ENCODE results near the gene YWHAG. TPM values are rescaled to one million over a fixed set of nuclear protein-coding genes. Genes with fewer than 3 reads are reported as not detected.
"Not testable (repeated sequence)": the region's sequence is repeated elsewhere in the genome, so short reads cannot be mapped to it uniquely, and the experiment has no call there.

Gene YWHAG
- total RNA-seq, 1 donor from 2014 or later = 97.1 TPM

DNA sequence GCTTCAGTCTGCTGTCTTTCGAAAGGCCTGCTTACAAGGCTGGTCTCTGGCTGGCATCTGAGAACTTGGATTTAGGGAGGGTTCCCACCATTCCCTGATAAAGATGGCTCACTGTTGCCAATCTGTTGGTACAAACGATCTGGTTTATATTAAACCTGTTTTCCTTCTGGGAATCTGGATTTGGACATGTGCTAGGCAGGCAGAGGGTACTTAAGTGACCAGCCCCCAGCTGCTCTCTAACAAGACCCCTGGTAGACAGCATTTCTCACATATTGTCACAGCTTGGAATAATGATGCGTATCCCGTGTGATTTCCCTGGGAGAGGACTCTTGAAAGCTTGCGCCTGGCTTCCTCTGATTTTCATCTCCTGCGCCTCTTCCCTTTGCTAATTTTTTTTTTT lies 21.6 kb downstream of the YWHAG start:
- Histone ChIP-seq H3K27ac (no peak overlapping the region), H3K27me3 (ENCODE audit: low read depth) (no peaks in the 10 kb centered on the region), H3K9me3 (no peaks in the 10 kb centered on the region), H3K36me3 (peaks cover 19% of the 10 kb centered on the region), H3K4me1 (peaks cover 68% of the 10 kb centered on the region), H3K4me3 (no peak overlapping the region)
- TF ChIP-seq, protein P1, sequence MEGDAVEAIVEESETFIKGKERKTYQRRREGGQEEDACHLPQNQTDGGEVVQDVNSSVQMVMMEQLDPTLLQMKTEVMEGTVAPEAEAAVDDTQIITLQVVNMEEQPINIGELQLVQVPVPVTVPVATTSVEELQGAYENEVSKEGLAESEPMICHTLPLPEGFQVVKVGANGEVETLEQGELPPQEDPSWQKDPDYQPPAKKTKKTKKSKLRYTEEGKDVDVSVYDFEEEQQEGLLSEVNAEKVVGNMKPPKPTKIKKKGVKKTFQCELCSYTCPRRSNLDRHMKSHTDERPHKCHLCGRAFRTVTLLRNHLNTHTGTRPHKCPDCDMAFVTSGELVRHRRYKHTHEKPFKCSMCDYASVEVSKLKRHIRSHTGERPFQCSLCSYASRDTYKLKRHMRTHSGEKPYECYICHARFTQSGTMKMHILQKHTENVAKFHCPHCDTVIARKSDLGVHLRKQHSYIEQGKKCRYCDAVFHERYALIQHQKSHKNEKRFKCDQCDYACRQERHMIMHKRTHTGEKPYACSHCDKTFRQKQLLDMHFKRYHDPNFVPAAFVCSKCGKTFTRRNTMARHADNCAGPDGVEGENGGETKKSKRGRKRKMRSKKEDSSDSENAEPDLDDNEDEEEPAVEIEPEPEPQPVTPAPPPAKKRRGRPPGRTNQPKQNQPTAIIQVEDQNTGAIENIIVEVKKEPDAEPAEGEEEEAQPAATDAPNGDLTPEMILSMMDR (IDR thresholded peaks at IDR 0.05) = no peak
- ATAC-seq (no peak), DNase-seq (no peak)
- intact Hi-C loops (cut with DNase I) = no loop called here

DNA sequence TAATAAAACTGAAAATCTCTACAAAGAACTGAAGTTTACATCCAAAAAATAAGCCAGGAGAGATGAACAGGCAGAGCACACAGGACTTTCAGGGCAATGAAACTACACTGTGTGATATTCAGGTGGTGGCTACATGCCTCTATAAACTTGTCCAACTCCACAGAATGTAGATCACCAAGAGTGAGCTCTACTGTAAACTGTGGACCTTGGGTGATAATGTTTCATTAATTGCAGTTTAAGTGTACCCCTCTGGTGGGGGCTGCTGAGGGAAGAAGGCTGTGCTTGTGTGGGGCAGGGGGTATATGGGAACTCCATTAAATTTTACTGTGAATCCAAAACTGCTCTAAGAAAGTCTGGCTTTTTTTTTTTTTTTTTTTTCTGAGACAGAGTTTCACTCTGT lies 22.7 kb downstream of the YWHAG start:
- Histone ChIP-seq H3K27me3 (ENCODE audit: low read depth) (no peaks in the 10 kb centered on the region), H3K27ac (no peak overlapping the region), H3K4me3 (no peak overlapping the region), H3K4me1 (peaks cover 66% of the 10 kb centered on the region), H3K9me3 (no peaks in the 10 kb centered on the region), H3K36me3 (peaks cover 14% of the 10 kb centered on the region)
- ATAC-seq (no peak), DNase-seq (no peak)
- TF ChIP-seq, protein P1 (IDR thresholded peaks at IDR 0.05) = no peak
- intact Hi-C loops (cut with DNase I) = no loop called here

DNA sequence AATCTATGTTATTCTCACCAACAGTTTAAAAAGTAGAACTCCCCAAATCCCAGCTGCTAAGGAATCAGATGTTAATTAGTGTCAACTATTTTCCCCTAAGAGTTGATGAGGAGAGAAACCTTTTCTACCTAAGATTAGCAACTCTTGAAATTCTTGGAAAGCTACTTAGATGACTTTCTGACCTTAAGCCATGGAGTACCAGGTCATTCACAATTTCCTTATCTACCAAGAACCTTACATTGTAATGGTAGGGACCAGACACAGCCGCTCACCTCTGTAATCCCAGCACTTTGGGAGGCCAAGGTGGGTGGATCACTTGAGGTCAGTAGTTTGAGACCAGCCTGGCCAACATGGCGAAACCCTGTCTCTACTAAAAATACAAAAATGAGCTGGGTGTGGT lies 23.4 kb downstream of the YWHAG start:
- intact Hi-C loops (cut with DNase I); H3K27me3 ChIP-seq (ENCODE audit: low read depth); H3K4me3 ChIP-seq; H3K27ac ChIP-seq; ATAC-seq; H3K9me3 ChIP-seq; DNase-seq: not testable (repeated sequence)
- Histone ChIP-seq H3K36me3 (peaks cover 14% of the 10 kb centered on the region), H3K4me1 (peaks cover 60% of the 10 kb centered on the region)

DNA sequence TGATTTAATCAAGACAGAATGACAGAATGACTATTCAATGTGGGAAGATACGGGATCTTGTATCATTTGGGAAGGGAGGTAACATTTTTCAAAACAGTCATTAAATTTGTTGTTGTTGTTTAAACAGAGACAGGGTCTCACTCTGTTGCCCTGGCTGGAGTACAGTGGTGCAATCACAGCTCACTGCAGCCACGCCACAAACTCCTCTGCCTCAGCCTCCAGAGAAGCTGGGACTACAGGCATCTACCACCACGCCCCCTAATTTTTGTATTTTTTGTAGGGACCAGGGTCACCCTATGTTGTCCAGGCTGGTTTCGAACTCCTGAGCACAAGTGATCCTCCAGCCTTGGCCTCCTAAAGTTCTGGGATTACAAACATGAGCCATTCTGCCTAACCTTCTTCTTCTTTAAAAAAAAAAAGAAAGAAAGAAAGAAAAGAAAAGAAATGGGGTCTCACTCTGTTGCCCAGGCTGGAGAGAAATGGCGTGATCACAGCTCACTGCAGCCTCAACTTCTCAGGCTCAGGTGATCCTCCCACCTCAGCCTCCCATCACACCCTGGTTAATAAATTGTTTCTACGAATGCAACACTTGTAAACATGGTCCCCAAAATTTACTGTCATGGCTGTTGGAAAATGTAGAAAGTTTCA lies 24.3 kb downstream of the YWHAG start:
- H3K36me3 ChIP-seq = peaks cover 20% of the 10 kb centered on the region
- ATAC-seq = no peak
- H3K4me3 ChIP-seq = no peak overlapping the region
- no peaks in the 10 kb centered on the region for H3K9me3 ChIP-seq
- no peak for DNase-seq
- intact Hi-C loops (cut with DNase I) = no loop called here
- no peak overlapping the region for H3K27ac ChIP-seq
- peaks cover 60% of the 10 kb centered on the region for H3K4me1 ChIP-seq
- H3K27me3 ChIP-seq (ENCODE audit: low read depth) = no peaks in the 10 kb centered on the region
- TF ChIP-seq, protein P1 (IDR thresholded peaks at IDR 0.05) = no peak

DNA sequence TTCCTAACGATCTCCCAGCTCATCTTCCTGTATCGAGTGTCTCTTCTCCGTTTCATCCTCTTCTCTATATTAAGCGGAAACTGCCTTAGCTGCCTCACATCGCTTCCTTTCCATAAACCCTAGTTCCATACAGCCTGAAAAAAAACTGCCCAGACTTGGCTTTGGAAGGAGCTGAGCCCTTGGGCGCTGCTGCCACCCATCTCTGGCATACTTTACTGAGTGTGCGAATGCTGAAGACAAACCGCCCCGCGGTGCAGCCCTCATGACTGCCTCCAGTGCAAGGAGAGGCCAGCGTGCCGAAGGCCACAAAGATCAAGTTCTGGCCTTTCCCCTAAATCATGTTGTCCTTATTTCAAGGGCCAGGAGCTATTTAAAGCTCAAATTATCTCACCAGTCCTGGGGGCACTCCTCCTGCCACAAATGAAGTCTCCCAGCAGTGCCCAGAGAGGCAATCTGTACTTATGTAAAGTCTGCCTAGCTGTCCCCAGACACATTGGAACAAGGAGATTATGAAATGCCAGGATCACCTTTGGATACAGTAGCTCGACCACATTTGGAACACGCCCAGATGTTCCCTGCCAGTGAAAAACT lies 25.2 kb downstream of the YWHAG start:
- DNase-seq = peak; percentile 57
- peak; percentile 58 to 72 for ATAC-seq
- no peaks in the 10 kb centered on the region for H3K9me3 ChIP-seq
- peak overlapping the region; percentile 1 for H3K27ac ChIP-seq
- no peaks in the 10 kb centered on the region for H3K27me3 ChIP-seq (ENCODE audit: low read depth)
- intact Hi-C loops (cut with DNase I) = no loop called here
- peaks cover 20% of the 10 kb centered on the region for H3K36me3 ChIP-seq
- H3K4me1 ChIP-seq = peaks cover 53% of the 10 kb centered on the region
- H3K4me3 ChIP-seq = no peak overlapping the region
- TF ChIP-seq, protein P1 (IDR thresholded peaks at IDR 0.05) = no peak

DNA sequence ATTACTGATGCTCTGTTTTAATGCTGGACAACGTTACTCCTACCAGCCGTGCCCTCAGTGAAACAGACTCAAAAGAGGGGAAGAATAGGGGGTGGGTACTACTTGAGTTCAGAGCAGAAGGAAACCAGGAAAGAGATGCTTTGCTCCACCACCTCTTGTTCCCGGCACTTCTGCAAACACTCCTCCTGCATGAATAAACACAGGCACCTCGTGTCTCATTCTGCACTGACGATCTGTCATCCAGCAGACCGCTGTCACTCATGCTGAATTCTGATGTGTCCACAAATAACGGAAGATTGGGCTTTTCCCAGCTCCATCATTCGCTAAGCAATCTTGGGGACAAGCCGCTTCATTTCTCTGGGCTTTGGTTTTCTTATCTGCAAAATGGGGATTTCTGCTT lies 26.7 kb downstream of the YWHAG start:
- H3K9me3 ChIP-seq = no peaks in the 10 kb centered on the region
- no peaks in the 10 kb centered on the region for H3K27me3 ChIP-seq (ENCODE audit: low read depth)
- peak in 1 of 2 donors; percentile 28 for ATAC-seq
- DNase-seq = no peak
- H3K36me3 ChIP-seq = peaks cover 34% of the 10 kb centered on the region
- no peak overlapping the region for H3K4me3 ChIP-seq
- H3K4me1 ChIP-seq = peaks cover 39% of the 10 kb centered on the region
- H3K27ac ChIP-seq = no peak overlapping the region
- TF ChIP-seq, protein P1 (IDR thresholded peaks at IDR 0.05) = no peak
- intact Hi-C loops (cut with DNase I) = no loop called here

Data from lower lobe of right lung (tissue), 2 donors.